Mesothelial cell of epicardium (in vitro differentiated cells): Measurements from ENCODE around the gene PRUNE1. TPM values are rescaled to one million over a fixed set of nuclear protein-coding genes. Genes with fewer than 3 reads are reported as not detected.

Experiments used
- DNase-seq, 2 experiments: peaks; one replicate each; pipeline ENCODE4 v3.0.0; 2021; ENCODE audit warnings: low spot score in 2 of 2; ENCODE audit not compliant: unreplicated experiment in 2 of 2
- H3K27ac Mint-ChIP-seq: 2 replicates; pipeline ENCODE4 v1.8.0; 2021; ENCODE audit warnings: mixed read lengths
- H3K27me3 Mint-ChIP-seq: 2 replicates; pipeline ENCODE4 v1.8.0; 2021; ENCODE audit warnings: low read depth, mixed read lengths
- H3K36me3 Mint-ChIP-seq: 2 replicates; pipeline ENCODE4 v1.8.0; 2021; ENCODE audit warnings: mixed read lengths
- H3K4me1 Mint-ChIP-seq: 2 replicates; pipeline ENCODE4 v1.8.0; 2021; ENCODE audit warnings: mixed read lengths
- H3K4me3 Mint-ChIP-seq: 2 replicates; pipeline ENCODE4 v1.8.0; 2021; ENCODE audit warnings: mild to moderate bottlenecking, moderate library complexity, mixed read lengths
- H3K9me3 Mint-ChIP-seq: 2 replicates; pipeline ENCODE4 v1.8.0; 2021; ENCODE audit warnings: mixed read lengths
- CTCF ChIP-seq: fragments of 200-600 bp; sonication (generic); IDR thresholded peaks from one replicate; pipeline ENCODE4 v1.5.0; 2021; ENCODE audit warnings: antibody characterized with exemption; ENCODE audit not compliant: unreplicated experiment
- total RNA-seq: library from RNA; stranded (reverse); gene quantifications from 3 replicates; pipeline ENCODE4 v1.2.1, GENCODE V29; 2021

Gene PRUNE1
- total RNA-seq, 1 donor from 2014 or later = 25.4 TPM

DNA sequence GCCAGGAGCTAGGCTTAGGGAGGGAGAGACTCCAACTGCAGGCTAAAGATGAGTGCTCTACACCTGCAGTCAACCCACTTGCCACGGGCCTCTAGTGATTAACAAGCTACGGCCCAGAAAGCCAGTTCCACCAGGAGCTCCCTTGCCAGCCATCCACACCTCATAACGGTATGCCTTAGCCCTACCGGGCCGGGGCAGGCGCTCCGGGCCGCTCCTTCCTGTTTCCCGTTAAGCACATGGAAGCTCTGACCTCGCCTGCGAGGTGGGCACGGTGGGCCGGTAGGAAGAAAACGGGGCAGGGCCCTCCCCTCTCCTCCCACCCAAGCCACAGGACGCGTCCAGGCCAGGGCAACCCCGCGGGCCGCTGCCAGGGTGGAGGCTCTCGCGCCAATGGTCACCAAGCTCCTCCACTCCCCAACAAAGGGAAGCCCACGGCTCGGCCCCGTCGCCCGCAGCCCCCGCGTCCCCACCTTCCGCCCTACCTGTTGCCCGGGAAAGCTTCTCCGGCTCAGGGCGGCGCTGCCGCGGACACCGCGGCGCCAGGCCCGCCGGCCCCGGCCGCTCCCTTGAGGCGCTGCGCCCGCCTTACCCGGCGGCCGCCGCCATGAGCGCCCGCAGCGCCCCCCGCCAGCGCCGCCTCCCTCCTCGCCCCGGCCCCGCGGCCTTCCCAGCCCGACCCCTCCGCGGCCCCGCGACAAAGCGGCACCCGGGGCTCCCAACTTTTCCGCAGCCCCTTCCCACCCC is 34.2 kb upstream of the PRUNE1 start:
- peak overlapping the region; percentile 80 for H3K4me3 Mint-ChIP-seq
- H3K9me3 Mint-ChIP-seq = no peaks in the 10 kb centered on the region
- no peak for TF ChIP-seq CTCF
- no peaks in the 10 kb centered on the region for H3K36me3 Mint-ChIP-seq
- H3K4me1 Mint-ChIP-seq = peaks cover 39% of the 10 kb centered on the region
- DNase-seq = peak in 1 of 2 experiments; percentile 59
- H3K27me3 Mint-ChIP-seq = no peaks in the 10 kb centered on the region
- peak overlapping the region; percentile 92 for H3K27ac Mint-ChIP-seq

DNA sequence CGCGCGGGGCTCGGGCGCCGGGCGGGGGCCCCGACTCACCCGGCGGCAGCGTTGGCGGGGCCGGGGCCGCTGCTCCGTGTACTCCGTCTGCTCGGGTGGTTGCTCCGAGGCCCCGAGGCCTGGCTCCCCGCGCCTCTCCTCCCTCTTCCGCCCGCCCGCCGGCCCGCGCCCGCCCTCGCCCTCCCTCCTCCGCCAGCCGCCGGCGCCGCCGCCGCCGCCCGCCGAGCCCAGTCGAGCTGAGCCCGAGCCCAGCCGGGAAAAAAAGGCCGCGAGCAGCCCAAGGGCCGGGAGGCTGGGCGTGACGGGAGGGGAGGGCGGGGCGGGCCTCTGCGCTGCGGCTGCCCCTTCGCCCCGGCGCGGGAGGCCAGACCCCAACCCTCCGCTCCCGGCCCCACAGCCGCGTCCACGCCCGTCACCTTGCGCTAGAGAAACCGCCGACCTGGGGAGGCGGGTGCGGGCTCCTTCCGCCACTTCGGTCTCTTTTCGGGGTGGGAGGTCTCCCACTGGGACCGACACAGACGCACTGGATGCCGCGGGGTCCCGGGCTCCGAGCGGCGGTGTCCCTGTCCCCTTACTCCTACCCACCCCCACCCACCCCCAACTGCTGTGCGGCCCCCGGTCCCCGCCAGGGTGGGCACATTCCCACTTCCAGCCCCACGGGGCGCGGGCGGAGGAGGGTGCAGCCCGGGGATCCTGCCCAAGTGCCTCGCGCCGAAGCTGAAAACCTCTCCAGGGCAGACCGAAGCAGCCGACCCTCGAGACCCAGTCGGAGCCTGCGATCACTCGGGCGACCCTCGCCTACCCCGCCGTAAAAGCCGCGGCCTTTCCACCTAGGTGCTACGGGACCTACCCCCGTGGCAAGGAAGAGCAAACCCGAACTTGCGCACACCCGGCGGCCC is 33.4 kb upstream of the PRUNE1 start, which contains the start of gene CERS2:
Gene CERS2, minus strand, starts transcription at position 256 of the 899 bp plus-strand sequence. CDS start 5,745 bp downstream, outside the sequence.
- peaks cover 39% of the 10 kb centered on the region for H3K4me1 Mint-ChIP-seq
- TF ChIP-seq CTCF = no peak
- H3K4me3 Mint-ChIP-seq = peak within 1 kb of the TSS; percentile 80
- H3K36me3 Mint-ChIP-seq = no peaks in the 10 kb centered on the region
- DNase-seq = peak; percentile 80 to 86
- H3K27ac Mint-ChIP-seq = peak within 1 kb of the TSS; percentile 92
- H3K27me3 Mint-ChIP-seq = no peaks in the 10 kb centered on the region
- no peaks in the 10 kb centered on the region for H3K9me3 Mint-ChIP-seq

DNA sequence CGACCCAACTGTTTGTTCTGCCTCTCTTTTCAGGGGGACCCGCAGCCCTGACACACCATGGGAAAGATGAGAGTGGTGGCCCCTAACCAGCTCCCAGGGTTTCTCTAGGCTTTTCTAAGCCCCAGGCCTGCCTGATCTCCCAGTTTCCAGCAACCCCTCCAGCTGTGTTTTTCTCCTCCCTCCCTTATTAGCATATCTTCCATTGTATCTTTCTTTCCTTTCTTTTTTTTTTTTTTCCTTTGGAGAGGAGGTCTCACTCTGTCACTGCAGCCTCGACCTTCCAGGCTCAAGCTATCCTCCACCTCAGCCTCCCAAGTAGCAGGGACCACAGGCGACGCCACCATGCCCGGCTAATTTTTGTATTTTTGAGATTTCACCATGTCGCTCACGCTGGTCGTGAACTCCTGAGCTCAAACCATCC is 31.8 kb upstream of the PRUNE1 start:
- Mint-ChIP-seq H3K4me3 (peak overlapping the region; percentile 70), H3K36me3 (no peaks in the 10 kb centered on the region), H3K4me1 (peaks cover 33% of the 10 kb centered on the region), H3K9me3 (no peaks in the 10 kb centered on the region), H3K27ac (no peak overlapping the region), H3K27me3 (no peaks in the 10 kb centered on the region)
- TF ChIP-seq CTCF = no peak
- no peak for DNase-seq

DNA sequence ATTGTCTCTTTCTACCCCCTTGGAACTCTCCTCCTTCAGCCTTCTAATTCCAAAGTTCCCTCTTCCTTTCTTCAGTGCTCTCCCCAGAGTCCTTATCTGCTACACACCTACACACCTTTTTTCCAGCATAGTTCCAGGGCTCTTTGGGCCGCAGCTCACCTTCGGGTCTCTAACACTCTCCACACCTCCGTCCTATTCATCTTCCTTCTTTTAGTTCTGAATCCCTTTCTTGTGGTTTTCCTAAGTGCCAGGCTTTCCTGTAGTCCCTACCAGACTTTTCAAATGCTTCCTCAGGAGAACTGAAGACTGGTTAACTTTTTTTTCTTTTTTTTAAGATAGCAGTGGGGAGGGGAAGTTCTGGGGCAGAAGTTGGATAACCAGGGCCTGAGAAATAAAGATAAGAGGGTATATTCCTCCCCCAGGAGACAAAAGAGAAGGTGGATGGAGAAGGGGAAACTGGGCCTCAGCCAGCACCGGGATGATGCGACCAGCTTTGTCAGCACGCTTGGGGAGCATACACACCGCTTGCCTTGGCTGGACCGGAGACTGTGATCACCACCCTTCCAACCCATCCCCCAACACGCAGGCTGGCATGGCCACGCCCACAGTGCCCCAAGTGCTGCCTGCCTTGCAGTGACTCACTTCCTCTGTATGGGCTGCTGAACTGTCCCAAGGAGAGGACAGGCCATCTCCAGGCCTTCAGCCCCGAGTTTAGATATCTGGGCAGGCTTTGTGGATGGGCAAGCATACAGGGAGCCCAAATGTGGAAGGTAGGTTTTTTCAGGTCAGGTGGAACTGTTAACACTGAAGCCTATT is 31.2 kb upstream of the PRUNE1 start:
- Mint-ChIP-seq H3K36me3 (no peaks in the 10 kb centered on the region), H3K4me1 (peaks cover 33% of the 10 kb centered on the region), H3K4me3 (peak overlapping the region; percentile 70), H3K9me3 (no peaks in the 10 kb centered on the region), H3K27ac (peak overlapping the region; percentile 7), H3K27me3 (no peaks in the 10 kb centered on the region)
- no peak for DNase-seq
- TF ChIP-seq CTCF = no peak
